GM23338 (cell line): ENCODE measurements around the gene USP6NL.

Experiments used
- EZH2phosphoT487 ChIP-seq: fragments of 200-600 bp; sonication (generic); IDR thresholded peaks from one replicate; pipeline ENCODE4 v1.8.1; 2018; ENCODE audit warnings: antibody characterized with exemption; ENCODE audit not compliant: unreplicated experiment
- POLR2AphosphoS5 ChIP-seq: IDR thresholded peaks from 2 replicates; pipeline ENCODE4 v1.6.1; 2016; ENCODE audit warnings: antibody characterized with exemption, low read depth
- TF ChIP-seq, protein P1 (sequence below), 2 experiments: fragments of 200-600 bp in 1 of 2; sonication (generic) in 1 of 2; conservative IDR thresholded peaks; 2 replicates each; pipeline versions ENCODE4 v1.5.1 to v1.6.1; 2016 to 2017; ENCODE audit warnings: antibody characterized with exemption in 2 of 2, low read depth in 2 of 2, mild to moderate bottlenecking in 2 of 2, moderate library complexity in 1 of 2

DNA sequence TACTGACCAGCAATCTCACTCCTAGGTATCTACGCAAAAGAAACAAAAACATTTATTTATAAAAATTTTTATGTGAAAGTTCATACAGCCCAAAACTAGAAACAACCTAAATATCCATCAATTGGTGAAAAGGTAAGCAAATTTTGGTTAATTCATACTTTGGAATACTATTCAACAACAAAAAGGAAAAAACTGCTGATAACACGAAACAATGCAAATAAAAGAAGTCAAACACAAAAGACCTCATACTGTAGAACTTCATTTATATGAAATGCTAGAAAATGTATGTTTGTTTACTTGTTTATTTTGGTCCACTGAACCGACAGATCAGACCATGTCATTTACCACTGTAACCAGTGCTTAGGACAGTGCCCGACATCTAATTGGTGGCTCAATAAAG, 60.3 kb downstream of the USP6NL start:
- TF ChIP-seq, protein P1, sequence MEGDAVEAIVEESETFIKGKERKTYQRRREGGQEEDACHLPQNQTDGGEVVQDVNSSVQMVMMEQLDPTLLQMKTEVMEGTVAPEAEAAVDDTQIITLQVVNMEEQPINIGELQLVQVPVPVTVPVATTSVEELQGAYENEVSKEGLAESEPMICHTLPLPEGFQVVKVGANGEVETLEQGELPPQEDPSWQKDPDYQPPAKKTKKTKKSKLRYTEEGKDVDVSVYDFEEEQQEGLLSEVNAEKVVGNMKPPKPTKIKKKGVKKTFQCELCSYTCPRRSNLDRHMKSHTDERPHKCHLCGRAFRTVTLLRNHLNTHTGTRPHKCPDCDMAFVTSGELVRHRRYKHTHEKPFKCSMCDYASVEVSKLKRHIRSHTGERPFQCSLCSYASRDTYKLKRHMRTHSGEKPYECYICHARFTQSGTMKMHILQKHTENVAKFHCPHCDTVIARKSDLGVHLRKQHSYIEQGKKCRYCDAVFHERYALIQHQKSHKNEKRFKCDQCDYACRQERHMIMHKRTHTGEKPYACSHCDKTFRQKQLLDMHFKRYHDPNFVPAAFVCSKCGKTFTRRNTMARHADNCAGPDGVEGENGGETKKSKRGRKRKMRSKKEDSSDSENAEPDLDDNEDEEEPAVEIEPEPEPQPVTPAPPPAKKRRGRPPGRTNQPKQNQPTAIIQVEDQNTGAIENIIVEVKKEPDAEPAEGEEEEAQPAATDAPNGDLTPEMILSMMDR (conservative IDR thresholded peaks at IDR 0.05; ENCODE audit: low read depth in 2 of 2) = no peak
- TF ChIP-seq EZH2phosphoT487 = no peak
- TF ChIP-seq POLR2AphosphoS5 = no peak
